ENCODE results near the gene CALHM4.

- TF ChIP-seq POLR2AphosphoS5 (IDR thresholded peaks at IDR 0.05; ENCODE audit: borderline replicate concordance, low read depth, low read length): peak; percentile 98
- TF ChIP-seq EZH2 (IDR thresholded peaks at IDR 0.05): no peak
Observed at GRCh38 chr6:116570856-116571682, 17.5 kb downstream of the CALHM4 start, which contains the start of gene RWDD1.
